HG02973 (cell line): ENCODE data around the gene OR2B2.

ENCODE experiments used
- ATAC-seq: cut with Tn5 transposase; IDR thresholded peaks from one replicate; pipeline ENCODE4 v1.9.1; 2021; ENCODE audit warnings: moderate library complexity; ENCODE audit not compliant: unreplicated experiment

OR2B2 gene

GRCh38 chr6:27867945-27868300, 44.3 kb downstream of the OR2B2 start:
- no peak for ATAC-seq

GRCh38 chr6:27867051-27867944, 44.9 kb downstream of the OR2B2 start:
- ATAC-seq = no peak

GRCh38 chr6:27866357-27867050, 45.7 kb downstream of the OR2B2 start:
- no peak for ATAC-seq

- no peak for ATAC-seq
These were observed 46.3 kb downstream of the OR2B2 start for GRCh38 chr6:27865850-27866356.

GRCh38 chr6:27864906-27865849, 47.0 kb downstream of the OR2B2 start:
- peak; percentile 50 for ATAC-seq

GRCh38 chr6:27863962-27864905, 48.0 kb downstream of the OR2B2 start:
- no peak for ATAC-seq

GRCh38 chr6:27862396-27863066, 49.7 kb downstream of the OR2B2 start:
- no peak for ATAC-seq

- ATAC-seq = no peak
These were observed 50.3 kb downstream of the OR2B2 start for GRCh38 chr6:27861861-27862260.

GRCh38 chr6:27861276-27861840, 50.8 kb downstream of the OR2B2 start:
- ATAC-seq = no peak
